Inflammatory macrophage treated with lipopolysaccharide for 4 hours (primary cell): ENCODE measurements around the gene DDB1.

Experiments used
- DNase-seq: peaks from one replicate; pipeline ENCODE4 v3.0.0-alpha.2; 2020

DDB1 gene

GRCh38 chr11:61354208-61354607 lies 21.3 kb upstream of the DDB1 start:
- no peak for DNase-seq

DNA sequence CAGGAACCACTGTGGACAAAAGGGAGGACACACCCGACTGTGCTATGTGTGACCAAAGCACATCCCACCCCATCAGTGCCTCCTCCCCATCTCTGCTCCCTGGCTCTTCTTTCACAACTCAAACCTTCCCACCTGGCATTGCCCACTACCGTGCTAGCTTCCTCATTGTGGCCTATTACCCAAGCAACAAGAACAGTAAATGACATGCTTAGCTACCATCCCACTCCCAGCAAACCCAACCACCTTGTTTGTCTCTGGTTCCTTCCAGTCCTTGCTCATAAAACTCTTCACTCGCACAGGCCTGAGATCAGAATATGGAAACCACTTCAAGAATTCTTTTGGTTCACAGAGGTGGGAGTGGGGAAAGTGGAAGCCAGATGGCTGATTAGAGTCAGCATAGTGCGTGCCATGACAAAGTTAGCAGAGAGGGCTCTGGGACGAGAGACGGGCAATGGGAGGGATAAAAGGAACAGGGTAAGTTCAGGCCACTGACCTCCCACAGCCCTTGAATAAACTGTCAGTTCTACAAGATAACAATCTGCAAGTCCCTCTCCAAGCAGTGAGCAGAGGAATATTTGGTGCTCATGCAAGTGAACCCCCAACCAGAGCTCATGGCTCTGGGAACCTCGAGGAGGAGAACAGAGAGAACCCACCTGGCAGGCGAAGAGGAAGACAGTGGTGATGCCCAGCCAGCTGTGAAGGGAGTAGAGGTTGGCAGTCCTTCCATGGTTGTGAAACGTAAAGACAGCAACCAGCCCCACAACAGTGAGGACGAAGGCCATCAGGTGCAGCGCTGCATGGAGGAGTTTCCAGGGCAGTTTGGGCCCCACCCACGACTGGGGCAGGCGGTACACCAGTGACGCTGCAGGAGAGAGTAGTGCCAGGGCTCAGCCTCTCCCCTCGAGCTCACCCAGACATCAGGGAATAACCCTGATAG lies 20.5 kb upstream of the DDB1 start:
- DNase-seq: peak; percentile 13

DNA sequence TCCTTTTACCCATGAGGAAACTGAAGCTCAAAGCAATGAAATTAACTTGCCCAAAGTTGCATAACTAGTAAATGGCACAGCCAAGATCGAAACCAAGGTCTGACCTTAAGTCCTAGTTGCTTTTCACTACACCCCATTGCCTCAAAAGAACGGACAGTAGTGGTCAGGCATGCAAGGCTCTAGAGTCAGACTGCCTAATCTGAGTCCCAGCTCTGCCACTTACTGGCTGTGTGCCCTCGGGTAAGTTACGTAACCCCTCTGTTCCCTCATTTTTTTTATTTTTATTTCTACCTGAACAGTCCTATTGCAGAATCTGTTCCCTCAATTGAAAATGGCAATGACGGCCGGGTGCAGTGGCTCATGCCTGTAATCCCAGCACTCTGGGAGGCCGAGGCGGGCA lies 19.1 kb upstream of the DDB1 start:
- DNase-seq: no peak

- no peak for DNase-seq
Observed at GRCh38 chr11:61350803-61351202, 17.9 kb upstream of the DDB1 start.

DNA sequence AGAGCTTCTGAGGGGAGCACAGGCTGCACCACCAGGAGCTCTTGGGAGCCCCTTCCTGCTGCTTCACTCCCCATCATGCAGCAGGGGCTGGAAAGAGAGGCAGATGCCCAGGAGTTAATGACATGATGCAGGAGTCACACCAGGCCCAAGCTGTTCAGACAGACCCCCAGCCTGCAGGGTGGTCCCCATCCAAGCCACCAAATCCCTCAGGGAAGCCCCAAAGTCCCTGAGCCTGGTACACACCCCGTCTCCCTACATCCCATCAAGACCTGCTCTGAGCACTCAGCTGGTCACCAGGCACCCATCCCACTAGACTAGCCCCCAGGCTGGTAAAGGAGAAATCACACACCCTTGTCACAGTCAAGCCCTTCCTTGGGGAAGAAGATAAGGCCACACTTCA lies 17.4 kb upstream of the DDB1 start:
- DNase-seq: no peak

- DNase-seq: no peak
Observed at GRCh38 chr11:61349916-61350315, 17.0 kb upstream of the DDB1 start.

- no peak for DNase-seq
Observed at GRCh38 chr11:61349189-61349751, 16.4 kb upstream of the DDB1 start.

GRCh38 chr11:61347916-61348461 lies 15.1 kb upstream of the DDB1 start:
- DNase-seq: peak; percentile 98

DNA sequence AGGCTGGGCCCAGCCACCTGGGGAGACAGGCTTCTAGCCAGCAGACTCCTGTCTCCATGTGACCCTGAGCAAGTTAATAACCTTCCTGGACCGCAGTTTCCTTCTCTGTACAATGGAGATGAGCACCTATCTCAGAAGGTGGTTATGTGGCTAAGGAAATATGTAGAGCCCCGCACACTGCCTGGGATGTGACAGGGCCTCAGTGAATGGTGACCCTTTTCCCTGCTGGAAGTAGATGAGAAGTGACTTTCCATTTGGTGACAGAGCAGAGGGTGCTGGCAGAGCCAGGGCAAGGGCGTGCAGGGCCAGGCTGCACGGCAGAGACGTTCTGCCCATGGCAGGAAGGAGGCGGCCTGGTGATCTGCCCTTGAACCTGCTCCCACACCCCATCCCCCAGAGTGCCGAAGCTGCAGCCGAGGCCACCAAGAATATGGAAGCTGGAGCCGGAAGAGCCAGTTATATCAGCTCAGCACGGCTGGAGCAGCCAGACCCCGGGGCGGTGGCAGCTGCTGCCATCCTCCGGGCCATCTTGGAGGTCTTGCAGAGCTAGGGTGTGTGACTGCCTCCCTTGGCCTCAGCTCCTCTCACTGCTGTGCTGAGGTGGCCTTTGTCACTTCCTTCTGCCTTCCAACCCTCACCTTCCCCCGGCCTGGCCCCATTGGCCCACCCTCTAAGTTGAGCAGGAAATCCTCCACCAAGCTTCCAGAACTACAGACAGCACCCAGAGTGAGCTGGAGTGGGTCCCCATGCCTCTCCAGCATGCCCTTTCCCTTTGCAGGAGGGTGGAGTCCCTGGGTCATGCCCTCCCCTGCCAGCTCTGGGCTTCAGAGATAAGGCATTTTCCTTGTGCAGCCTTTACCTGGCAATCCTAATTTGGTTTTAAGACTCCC lies 13.3 kb upstream of the DDB1 start:
- DNase-seq: no peak

- no peak for DNase-seq
Observed at GRCh38 chr11:61345170-61345610, 12.3 kb upstream of the DDB1 start.

DNA sequence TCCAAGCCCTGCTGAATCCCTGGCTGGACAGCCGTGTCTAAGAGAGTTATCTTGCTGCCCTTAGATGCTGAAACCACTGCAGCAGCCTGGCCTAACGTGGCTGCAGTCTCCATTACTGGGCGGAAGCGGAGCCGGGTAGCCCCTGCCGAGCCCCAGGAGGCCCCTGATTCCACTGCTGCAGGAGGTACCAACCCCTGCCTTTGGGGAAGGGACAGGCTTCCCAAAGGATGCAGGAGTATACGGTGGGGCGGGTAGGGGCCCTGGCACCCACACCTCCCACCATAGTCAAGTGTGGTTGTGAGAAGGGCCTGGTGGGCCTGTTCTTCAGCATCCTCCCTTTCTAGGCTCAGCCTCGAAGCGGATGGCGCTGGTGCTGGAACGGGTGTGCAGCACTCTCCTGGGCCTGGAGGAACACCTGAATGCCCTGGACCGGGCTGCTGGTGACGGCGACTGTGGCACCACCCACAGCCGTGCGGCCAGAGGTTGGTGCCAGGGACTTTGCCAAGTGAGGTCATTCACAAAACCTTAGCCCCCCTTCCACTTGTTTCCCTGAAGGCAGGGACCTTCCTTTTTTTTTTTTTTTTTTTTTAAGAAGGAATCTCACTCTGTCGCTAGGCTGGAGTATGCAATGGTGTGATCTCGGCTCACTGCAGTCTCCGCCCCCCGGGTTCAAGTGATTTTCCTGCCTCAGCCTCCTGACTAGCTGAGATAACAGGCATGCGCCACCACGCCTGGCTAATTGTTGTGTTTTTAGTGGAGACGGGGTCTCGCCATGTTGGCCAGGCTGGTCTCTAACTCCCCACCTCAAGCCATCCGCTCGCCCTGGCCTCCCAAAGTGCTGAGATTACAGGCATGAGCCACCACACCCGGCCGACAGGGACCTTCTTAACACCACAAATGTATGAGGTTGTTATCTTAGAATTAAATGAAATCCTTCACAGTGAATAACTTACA lies 11.2 kb upstream of the DDB1 start:
- DNase-seq: no peak

- no peak for DNase-seq
Observed at GRCh38 chr11:61342207-61342803, 9.4 kb upstream of the DDB1 start.

DNA sequence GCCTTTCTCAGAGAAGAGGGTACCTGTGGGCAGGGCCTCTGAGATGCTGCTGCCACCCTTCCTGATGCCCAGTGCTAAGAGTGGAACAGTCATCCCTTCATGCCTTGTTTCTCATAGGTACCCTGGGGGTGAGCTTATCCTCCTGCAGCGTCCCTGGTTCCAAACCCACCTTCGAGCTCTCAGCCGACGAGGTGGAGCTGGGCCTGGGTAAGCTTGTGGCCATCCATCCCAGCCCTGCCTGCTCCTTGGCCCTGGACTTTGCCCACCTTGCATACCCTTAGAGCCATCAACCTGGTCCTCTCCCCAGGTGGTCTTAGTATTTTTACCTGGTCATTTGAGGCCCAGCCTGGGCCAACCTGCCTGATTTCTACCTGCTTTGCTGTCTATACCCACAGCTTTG lies 8.8 kb upstream of the DDB1 start:
- DNase-seq: no peak

GRCh38 chr11:61340979-61341378 lies 8.1 kb upstream of the DDB1 start:
- DNase-seq: peak; percentile 53

DNA sequence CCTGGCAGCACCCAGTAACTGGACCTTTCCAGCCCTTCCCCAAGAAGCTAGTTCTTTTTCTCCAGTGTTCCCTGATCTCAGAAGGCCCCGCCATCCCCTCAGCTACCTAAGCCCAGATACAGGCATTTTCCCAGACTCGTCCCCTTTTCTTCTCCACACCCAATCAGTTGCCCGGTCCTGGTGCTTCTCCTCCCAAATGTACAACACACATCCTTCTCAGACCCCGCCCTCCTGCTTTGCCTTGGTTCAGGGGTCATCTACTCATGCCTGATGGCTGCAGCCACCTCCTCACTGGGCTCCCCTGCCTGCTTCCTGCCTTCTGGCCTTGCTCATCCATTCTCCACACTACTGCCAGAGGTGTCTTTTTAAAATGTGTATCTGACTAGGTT lies 6.6 kb upstream of the DDB1 start:
- no peak for DNase-seq

GRCh38 chr11:61338783-61339489 lies 6.0 kb upstream of the DDB1 start:
- DNase-seq: no peak

DNA sequence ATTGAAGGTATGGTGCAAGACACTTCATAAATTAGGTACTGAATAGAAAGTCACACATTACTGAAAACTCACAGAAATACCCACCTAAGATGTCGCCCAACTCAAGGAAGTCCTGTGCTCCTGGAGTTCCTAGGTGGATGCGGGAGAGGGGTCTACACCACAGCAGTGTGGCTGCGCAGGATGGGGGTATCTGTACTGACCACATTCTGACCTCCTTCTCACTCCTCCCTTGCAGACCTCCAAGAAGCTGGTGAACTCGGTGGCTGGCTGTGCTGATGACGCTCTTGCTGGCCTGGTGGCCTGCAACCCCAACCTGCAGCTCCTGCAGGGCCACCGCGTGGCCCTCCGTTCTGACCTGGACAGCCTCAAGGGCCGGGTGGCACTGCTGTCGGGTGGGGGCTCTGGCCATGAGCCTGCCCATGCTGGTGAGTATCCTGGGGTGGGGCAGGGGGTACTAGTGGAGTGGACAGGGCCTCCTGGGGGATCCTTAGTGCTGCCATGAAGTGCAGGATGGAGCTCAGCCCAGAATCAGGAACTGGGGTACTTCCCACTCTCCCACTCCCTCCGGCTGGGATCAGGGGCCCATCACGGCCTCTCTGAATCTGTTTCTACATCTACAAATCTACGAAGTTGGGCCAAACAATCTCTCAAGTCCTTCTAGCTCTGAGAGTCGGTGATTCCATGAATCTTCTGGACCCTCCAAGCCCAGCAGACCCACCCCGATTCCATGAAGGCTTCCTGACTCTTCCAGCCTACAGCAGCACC lies 5.0 kb upstream of the DDB1 start:
- peak; percentile 19 for DNase-seq

DNA sequence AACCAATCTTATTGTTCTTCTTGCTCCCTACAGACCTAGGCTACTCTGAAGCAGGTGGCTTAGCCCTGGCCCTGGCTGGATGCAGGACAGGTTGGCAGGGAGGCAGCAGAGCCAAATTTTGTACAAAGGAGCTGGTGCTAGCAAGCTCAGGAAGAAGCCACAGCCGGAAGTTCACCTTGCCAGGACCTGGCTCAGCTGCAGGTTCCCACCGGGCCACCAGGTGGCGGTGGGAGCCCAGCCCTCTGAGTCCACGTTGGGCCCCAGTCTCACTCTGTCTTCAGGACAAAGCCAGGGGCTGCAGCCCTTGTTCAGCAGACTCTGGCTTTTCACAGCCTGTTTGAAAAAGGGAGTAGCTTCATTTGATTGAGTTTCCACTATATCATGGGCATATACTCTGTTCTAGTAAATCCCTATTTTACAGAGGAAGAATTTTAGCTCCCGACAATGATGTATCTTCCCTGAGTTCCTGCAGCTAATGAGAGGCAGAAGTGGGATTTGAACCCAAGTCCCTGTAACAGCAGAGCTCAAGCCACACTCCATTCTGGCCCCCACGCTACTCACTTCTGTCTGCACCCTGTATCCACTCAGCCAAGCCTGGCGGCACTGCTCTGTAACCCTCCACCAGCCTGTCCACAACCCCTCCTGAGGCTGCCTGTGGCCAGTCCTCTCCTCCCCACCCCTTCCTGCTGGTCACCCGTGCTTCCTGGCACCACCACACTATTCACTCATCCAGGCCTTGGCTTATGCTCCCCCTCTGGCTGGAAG lies 3.4 kb upstream of the DDB1 start:
- DNase-seq: peak; percentile 64

DNA sequence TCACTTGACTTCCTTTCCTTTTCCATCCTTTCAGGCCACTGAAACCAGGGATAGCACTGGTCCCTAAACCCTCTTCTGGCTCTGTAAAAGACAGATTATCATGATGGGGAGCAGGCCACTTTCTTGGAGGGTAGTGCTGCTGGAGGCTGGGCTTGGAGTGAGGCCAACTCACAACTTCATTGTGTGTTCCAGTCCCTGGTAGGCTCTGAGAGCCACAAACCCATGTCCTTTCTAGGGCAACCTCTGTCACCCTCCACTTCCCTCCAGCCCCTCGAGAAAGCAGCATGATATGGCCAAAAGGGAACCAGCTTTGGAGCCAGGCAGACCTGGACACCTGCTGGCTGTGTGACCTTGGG lies 2.4 kb upstream of the DDB1 start:
- DNase-seq: no peak
